Colonic mucosa (tissue), 4 donors: ENCODE results near the gene SYT3. TPM values are rescaled to one million over a fixed set of nuclear protein-coding genes. Genes with fewer than 3 reads are reported as not detected.
"Not testable (repeated sequence)": the region's sequence is repeated elsewhere in the genome, so short reads cannot be mapped to it uniquely, and the experiment has no call there.

ENCODE experiments used
- DNase-seq: peaks from one replicate; pipeline ENCODE4 v3.0.0-alpha.2; 2020
- H3K27ac ChIP-seq: fragments of 200-600 bp; one replicate; pipeline ENCODE4 v1.8.0; 2021
- H3K27me3 ChIP-seq: fragments of 200-600 bp; one replicate; pipeline ENCODE4 v1.8.0; 2021
- H3K36me3 ChIP-seq: fragments of 200-600 bp; one replicate; pipeline ENCODE4 v1.8.0; 2021
- H3K4me1 ChIP-seq: fragments of 200-600 bp; one replicate; pipeline ENCODE4 v1.8.0; 2021; ENCODE audit warnings: mild to moderate bottlenecking
- H3K4me3 ChIP-seq: fragments of 200-600 bp; one replicate; pipeline ENCODE4 v1.8.0; 2021
- H3K9ac ChIP-seq, 2 donors: one replicate each; pipeline ENCODE4 v1.7.0; 2013; ENCODE audit warnings: control low read depth in 2 of 2, low read depth in 2 of 2, low read length in 2 of 2
- H3K9me3 ChIP-seq: fragments of 200-600 bp; one replicate; pipeline ENCODE4 v1.8.0; 2021
- intact Hi-C: fragments of 100-400 bp; cut with DNase I; formaldehyde crosslinking; loops from one replicate; pipeline ENCODE4 v1.14.1; 2022
- total RNA-seq, 2 donors: library from RNA; stranded (reverse); fragmentation: NEBNext Ultra II Directional in 1 of 2; extraction: Animal tissue kit (Norgen Biotek cat#: 25700) in 1 of 2; gene quantifications; one replicate each; pipeline ENCODE4 v1.2.1, GENCODE V29; 2021
- TF ChIP-seq, protein P1 (sequence below): fragments of 200-600 bp; IDR thresholded peaks from one replicate; pipeline ENCODE4 v1.8.0; 2022; ENCODE audit warnings: antibody characterized with exemption, mild to moderate bottlenecking
- donor health status: healthy.
- donor health status: DM: no; HTN: no; CAD: no.
- donor health status: DM: no; HTN: no; CAD: no.

Gene SYT3
- total RNA-seq, 2 donors from 2014 or later = 0.13 TPM; not detected in 1

- Histone ChIP-seq H3K27me3 (no peaks in the 10 kb centered on the region), H3K27ac (no peak overlapping the region), H3K4me3 (no peak overlapping the region), H3K36me3 (no peaks in the 10 kb centered on the region), H3K9me3 (no peaks in the 10 kb centered on the region), H3K9ac (no peak overlapping the region), H3K4me1 (no peaks in the 10 kb centered on the region)
- DNase-seq = no peak
- TF ChIP-seq, protein P1, sequence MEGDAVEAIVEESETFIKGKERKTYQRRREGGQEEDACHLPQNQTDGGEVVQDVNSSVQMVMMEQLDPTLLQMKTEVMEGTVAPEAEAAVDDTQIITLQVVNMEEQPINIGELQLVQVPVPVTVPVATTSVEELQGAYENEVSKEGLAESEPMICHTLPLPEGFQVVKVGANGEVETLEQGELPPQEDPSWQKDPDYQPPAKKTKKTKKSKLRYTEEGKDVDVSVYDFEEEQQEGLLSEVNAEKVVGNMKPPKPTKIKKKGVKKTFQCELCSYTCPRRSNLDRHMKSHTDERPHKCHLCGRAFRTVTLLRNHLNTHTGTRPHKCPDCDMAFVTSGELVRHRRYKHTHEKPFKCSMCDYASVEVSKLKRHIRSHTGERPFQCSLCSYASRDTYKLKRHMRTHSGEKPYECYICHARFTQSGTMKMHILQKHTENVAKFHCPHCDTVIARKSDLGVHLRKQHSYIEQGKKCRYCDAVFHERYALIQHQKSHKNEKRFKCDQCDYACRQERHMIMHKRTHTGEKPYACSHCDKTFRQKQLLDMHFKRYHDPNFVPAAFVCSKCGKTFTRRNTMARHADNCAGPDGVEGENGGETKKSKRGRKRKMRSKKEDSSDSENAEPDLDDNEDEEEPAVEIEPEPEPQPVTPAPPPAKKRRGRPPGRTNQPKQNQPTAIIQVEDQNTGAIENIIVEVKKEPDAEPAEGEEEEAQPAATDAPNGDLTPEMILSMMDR = no peak
- intact Hi-C loops = no loop called here
These were observed 58.6 kb downstream of the SYT3 start for GRCh38 chr19:50580970-50581634.

- no peaks in the 10 kb centered on the region for H3K27me3 ChIP-seq
- H3K4me1 ChIP-seq = no peaks in the 10 kb centered on the region
- no peaks in the 10 kb centered on the region for H3K9me3 ChIP-seq
- H3K36me3 ChIP-seq = no peaks in the 10 kb centered on the region
- no peak overlapping the region for H3K27ac ChIP-seq
- DNase-seq = no peak
- no peak overlapping the region for H3K9ac ChIP-seq
- intact Hi-C loops = no loop called here
- no peak overlapping the region for H3K4me3 ChIP-seq
- TF ChIP-seq, protein P1 = no peak
These were observed 59.4 kb downstream of the SYT3 start for GRCh38 chr19:50580240-50580639.

DNA sequence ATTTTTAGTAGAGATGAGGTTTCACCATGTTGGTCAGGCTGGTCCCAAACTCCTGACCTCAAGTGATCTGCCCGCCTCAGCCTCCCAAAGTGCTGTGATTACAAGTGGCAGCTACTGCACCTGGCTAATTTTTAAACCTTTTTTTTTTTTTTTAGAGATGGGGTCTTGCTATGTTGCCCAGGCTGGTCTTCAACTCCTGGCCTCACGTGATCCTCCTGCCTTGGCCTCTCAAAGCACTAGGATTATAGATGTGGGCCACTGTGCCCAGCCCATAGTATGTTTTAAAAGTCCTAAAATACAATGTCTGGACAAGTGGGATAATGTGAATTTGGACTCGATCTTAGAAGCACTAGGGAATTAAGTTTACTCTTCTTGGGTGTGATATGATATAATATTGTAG is 62.9 kb downstream of the SYT3 start:
- not testable (repeated sequence) for DNase-seq

DNA sequence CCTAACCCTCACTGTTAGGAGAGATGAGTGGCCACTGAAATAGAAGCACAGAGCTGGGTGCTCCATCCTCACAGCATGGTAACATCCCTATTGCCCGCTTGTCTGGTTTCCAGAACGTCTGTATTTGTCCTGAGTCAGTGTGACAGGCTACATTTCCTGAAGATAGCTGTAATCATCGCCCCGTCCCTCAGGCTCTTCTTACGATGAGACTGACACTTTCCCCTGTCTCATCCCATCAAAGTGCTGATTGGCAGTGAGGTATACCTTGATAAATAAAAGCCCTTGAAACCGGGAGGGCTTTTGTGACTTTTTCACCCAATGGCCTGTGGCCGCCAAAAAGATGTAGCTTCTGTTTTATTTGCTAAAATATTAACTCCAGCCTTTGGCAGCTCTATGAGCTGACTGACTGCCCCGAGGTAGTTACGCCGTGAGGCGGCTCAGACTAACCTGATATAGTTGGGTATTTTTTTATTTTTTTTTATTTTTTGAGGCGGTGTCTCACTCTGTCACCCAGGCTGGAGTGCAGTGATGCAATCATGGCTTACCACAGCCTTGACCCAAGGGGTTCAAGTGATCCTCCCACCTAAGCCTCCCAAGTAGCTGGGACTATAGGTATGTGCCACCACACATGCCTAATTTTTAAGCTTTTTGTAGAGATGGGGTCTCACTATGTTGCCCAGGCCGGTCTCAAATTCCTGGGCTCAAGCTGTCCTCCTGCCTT is 65.8 kb downstream of the SYT3 start:
- intact Hi-C loops = no loop called here
- Histone ChIP-seq H3K27ac (no peak overlapping the region), H3K4me3 (no peak overlapping the region), H3K27me3 (no peaks in the 10 kb centered on the region), H3K9me3 (no peaks in the 10 kb centered on the region), H3K4me1 (no peaks in the 10 kb centered on the region), H3K9ac (no peak overlapping the region), H3K36me3 (no peaks in the 10 kb centered on the region)
- TF ChIP-seq, protein P1 = no peak
- DNase-seq = no peak

More for the DNA sequence above, 62.9 kb downstream of the SYT3 start:
- H3K36me3 ChIP-seq, H3K9ac ChIP-seq, H3K4me1 ChIP-seq, H3K9me3 ChIP-seq, H3K27me3 ChIP-seq, intact Hi-C loops, H3K27ac ChIP-seq, H3K4me3 ChIP-seq: not testable (repeated sequence)

Other genes starting within 250 kb of the SYT3 start
- gene SPIB, start 220.9 kb downstream of the SYT3 start, total RNA-seq = 10 to 100 TPM; 32.5 to 46.0 TPM
- not detected for gene MYBPC2, start 207.0 kb downstream of the SYT3 start, total RNA-seq
- gene EMC10, start 163.4 kb downstream of the SYT3 start, total RNA-seq = 100 to 1,000 TPM; 112 to 163 TPM
- gene GARIN5A, start 163.0 kb downstream of the SYT3 start, total RNA-seq = 1 to 10 TPM; 2.1 to 4.4 TPM
- gene JOSD2, start 128.7 kb downstream of the SYT3 start, total RNA-seq = 10 to 100 TPM; 27.0 to 45.0 TPM
- not detected for gene ASPDH, start 126.0 kb downstream of the SYT3 start, total RNA-seq
- 1 to 10 TPM; 1.1 TPM for gene LRRC4B, start 71.4 kb downstream of the SYT3 start, total RNA-seq
- not detected for gene C19orf81, start 9.6 kb upstream of the SYT3 start, total RNA-seq
- gene SHANK1, start 79.9 kb upstream of the SYT3 start, total RNA-seq = under 1 TPM; 0.22 to 0.29 TPM
- gene CLEC11A, start 83.5 kb upstream of the SYT3 start, total RNA-seq = 1 to 10 TPM; 4.5 to 5.1 TPM
- not detected for gene GPR32, start 130.6 kb upstream of the SYT3 start, total RNA-seq
- gene ACP4, start 150.5 kb upstream of the SYT3 start, total RNA-seq = not detected
- gene KLK1, start 183.9 kb upstream of the SYT3 start, total RNA-seq = 100 to 1,000 TPM; 104 to 130 TPM
- gene KLK15, start 193.7 kb upstream of the SYT3 start, total RNA-seq = 1 to 10 TPM; 2.9 to 3.6 TPM
- 1 to 10 TPM; 2.4 to 2.5 TPM for gene KLK3, start 215.0 kb upstream of the SYT3 start, total RNA-seq
- not detected for gene KLK2, start 233.6 kb upstream of the SYT3 start, total RNA-seq